ENCODE results near the gene ADIPOR2.

ADIPOR2 gene

DNA sequence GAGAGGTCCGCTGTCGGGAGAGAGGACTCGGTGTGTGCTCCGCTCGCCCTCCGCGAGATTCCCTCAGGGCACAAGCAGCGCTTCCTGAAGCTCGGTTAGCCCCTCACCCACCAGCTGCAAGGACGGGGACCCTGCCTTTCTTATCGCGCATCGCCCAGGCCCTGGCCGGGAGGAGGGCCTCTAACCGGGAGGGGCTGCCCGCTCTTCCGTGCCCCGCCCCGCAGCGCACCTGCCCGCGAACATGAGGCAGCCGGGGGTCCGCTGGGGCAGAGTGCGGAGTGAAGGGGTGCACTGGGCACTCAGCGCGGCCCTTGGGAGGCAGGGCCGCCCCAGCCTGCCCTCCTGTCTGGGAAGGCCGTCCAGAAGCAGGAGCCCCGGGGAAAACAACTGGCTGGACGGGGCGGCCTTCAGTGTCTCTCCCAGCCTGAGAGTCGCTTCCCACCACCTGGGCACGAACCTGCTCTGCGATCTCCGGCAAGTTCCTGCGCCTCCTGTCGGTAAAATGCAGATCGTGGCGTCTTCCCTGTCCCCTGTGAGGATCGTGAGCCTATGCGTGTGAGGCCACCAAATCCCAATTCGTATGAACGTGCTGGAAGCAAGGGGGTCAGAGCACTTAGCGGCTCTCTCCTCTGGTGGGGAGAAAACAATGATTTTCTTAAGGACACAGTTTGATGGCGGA, 28.0 kb upstream of the ADIPOR2 start:
- Histone ChIP-seq H4K91ac (ENCODE audit: low read length) (peak overlapping the region; percentile 34), H2BK12ac (ENCODE audit: low read length in 2 of 2) (peak overlapping the region in 1 of 2 experiments; percentile 65), H2BK5ac (ENCODE audit: low read depth, low read length, poor library complexity, severe bottlenecking) (no peak overlapping the region), H3K4ac (ENCODE audit: low read depth in 1 of 2, low read length in 2 of 2) (no peak overlapping the region), H3K4me2 (ENCODE audit: low read length, poor library complexity, severe bottlenecking) (peak overlapping the region; percentile 49), H3K14ac (ENCODE audit: low read length in 2 of 2) (no peak overlapping the region), H2AFZ (ENCODE audit: low read depth, low read length) (peak overlapping the region; percentile 92), H3K27ac (ENCODE audit: low read length, poor library complexity, severe bottlenecking) (no peak overlapping the region), H3K4me3 (ENCODE audit: insufficient read depth in 1 of 2, low read depth in 1 of 2, low read length in 2 of 2) (no peak overlapping the region), H3K27me3 (ENCODE audit: control insufficient read depth in 1 of 2, insufficient read depth in 1 of 2, low read length in 2 of 2) (no peaks in the 10 kb centered on the region), H3K9ac (ENCODE audit: low read length) (no peak overlapping the region), H2BK15ac (ENCODE audit: low read depth, poor library complexity, severe bottlenecking) (peak overlapping the region; percentile 57), H3K9me3 (ENCODE audit: control insufficient read depth, low read length) (no peaks in the 10 kb centered on the region), H4K8ac (ENCODE audit: low read length) (peak overlapping the region; percentile 87), H3K23ac (ENCODE audit: low read length in 2 of 2) (no peak overlapping the region), H3K18ac (ENCODE audit: low read depth in 1 of 2, low read length in 2 of 2) (peak overlapping the region; percentile 45 to 84), H3K36me3 (ENCODE audit: control insufficient read depth in 1 of 2, insufficient read depth in 2 of 2, low read depth in 1 of 2, low read length in 2 of 2) (no peaks in the 10 kb centered on the region), H3K79me1 (replicated peaks; ENCODE audit: low read length, poor library complexity, severe bottlenecking) (no peaks in the 10 kb centered on the region), H2AK5ac (ENCODE audit: low read length, severe bottlenecking) (no peak overlapping the region), H2BK120ac (ENCODE audit: low read depth, low read length) (peak overlapping the region; percentile 27), H3K4me1 (ENCODE audit: control insufficient read depth, insufficient read depth, low read depth, low read length) (peaks cover 6% of the 10 kb centered on the region)
- WGBS = 6% methylated on average over 46 of the region's 46 CpGs
- DNase-seq = peak; percentile 71

DNA sequence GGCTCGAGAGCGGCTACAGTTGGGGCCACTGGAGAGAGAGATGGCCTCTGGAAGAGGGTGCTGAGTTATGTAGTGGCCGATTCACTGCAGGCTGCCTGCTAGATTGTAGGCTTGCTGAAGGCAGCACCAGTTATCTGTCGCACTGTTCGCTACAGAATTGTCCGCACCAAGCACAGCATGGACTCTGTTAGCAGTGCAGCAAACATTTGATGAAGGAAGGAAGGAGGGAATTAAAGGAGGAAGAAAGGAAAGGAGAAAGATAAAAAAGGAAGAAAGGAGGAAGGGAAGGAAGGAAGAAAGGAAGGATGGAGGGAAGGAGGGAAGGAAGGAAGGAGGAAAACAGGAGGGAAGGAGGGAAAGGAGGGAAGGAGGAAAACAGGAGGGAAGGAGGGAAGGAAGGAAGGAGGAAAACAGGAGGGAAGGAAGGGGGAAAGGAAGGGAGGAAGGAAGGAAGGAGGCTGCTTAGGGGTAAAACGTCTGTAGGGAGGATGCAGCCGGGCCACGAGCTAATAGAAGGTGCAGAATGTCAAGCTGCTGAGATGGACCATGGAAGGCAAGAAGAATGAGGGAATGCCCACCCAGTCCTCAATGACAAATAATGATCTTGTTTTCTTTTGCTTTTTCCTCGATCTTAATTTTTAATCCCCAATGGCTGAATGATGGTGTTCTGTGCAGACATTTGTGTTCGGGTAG, 27.3 kb upstream of the ADIPOR2 start:
- Histone ChIP-seq H3K23ac (ENCODE audit: low read length in 2 of 2) (no peak overlapping the region), H3K9ac (ENCODE audit: low read length) (no peak overlapping the region), H3K9me3 (ENCODE audit: control insufficient read depth, low read length) (no peaks in the 10 kb centered on the region), H3K79me1 (replicated peaks; ENCODE audit: low read length, poor library complexity, severe bottlenecking) (no peaks in the 10 kb centered on the region), H2AFZ (ENCODE audit: low read depth, low read length) (no peak overlapping the region), H3K4me3 (ENCODE audit: insufficient read depth in 1 of 2, low read depth in 1 of 2, low read length in 2 of 2) (no peak overlapping the region), H3K36me3 (ENCODE audit: control insufficient read depth in 1 of 2, insufficient read depth in 2 of 2, low read depth in 1 of 2, low read length in 2 of 2) (no peaks in the 10 kb centered on the region), H4K91ac (ENCODE audit: low read length) (no peak overlapping the region), H3K14ac (ENCODE audit: low read length in 2 of 2) (no peak overlapping the region), H2BK15ac (ENCODE audit: low read depth, poor library complexity, severe bottlenecking) (peak overlapping the region; percentile 63), H2BK12ac (ENCODE audit: low read length in 2 of 2) (no peak overlapping the region), H4K8ac (ENCODE audit: low read length) (no peak overlapping the region), H2BK5ac (ENCODE audit: low read depth, low read length, poor library complexity, severe bottlenecking) (no peak overlapping the region), H3K27ac (ENCODE audit: low read length, poor library complexity, severe bottlenecking) (no peak overlapping the region), H2AK5ac (ENCODE audit: low read length, severe bottlenecking) (no peak overlapping the region), H3K27me3 (ENCODE audit: control insufficient read depth in 1 of 2, insufficient read depth in 1 of 2, low read length in 2 of 2) (no peaks in the 10 kb centered on the region), H3K4ac (ENCODE audit: low read depth in 1 of 2, low read length in 2 of 2) (no peak overlapping the region), H3K18ac (ENCODE audit: low read depth in 1 of 2, low read length in 2 of 2) (no peak overlapping the region), H2BK120ac (ENCODE audit: low read depth, low read length) (no peak overlapping the region), H3K4me1 (ENCODE audit: control insufficient read depth, insufficient read depth, low read depth, low read length) (peaks cover 6% of the 10 kb centered on the region), H3K4me2 (ENCODE audit: low read length, poor library complexity, severe bottlenecking) (no peak overlapping the region)
- DNase-seq = no peak
- 76% methylated on average over 11 of the region's 11 CpGs for WGBS

DNA sequence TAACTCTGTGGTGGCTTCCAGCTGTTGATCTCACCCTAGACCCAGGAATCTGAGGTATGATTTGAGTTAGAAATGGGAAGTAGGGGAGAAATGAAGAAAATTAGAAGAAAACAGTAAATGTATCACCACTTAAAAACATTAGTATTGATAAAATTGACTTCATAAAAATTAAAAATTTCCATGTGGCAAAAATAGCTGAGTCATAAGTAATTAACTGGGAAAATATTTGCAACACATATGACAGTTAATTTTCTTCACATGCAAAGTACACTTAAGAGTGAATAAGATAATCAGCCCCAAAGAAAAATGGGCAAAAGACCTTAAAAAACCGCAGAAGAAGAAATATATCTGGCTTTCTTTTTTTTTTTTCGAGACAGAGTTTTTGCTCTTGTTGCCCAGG, 25.5 kb upstream of the ADIPOR2 start:
- no peak overlapping the region for H3K4me2 ChIP-seq (ENCODE audit: low read length, poor library complexity, severe bottlenecking)
- no peak for DNase-seq
- H3K23ac ChIP-seq (ENCODE audit: low read length in 2 of 2) = no peak overlapping the region
- H2AFZ ChIP-seq (ENCODE audit: low read depth, low read length) = no peak overlapping the region
- H4K91ac ChIP-seq (ENCODE audit: low read length) = no peak overlapping the region
- no peaks in the 10 kb centered on the region for H3K9me3 ChIP-seq (ENCODE audit: control insufficient read depth, low read length)
- no peaks in the 10 kb centered on the region for H3K36me3 ChIP-seq (ENCODE audit: control insufficient read depth in 1 of 2, insufficient read depth in 2 of 2, low read depth in 1 of 2, low read length in 2 of 2)
- no peak overlapping the region for H2BK15ac ChIP-seq (ENCODE audit: low read depth, poor library complexity, severe bottlenecking)
- H2BK120ac ChIP-seq (ENCODE audit: low read depth, low read length) = no peak overlapping the region
- no peak overlapping the region for H3K4ac ChIP-seq (ENCODE audit: low read depth in 1 of 2, low read length in 2 of 2)
- no peak overlapping the region for H4K8ac ChIP-seq (ENCODE audit: low read length)
- peaks cover 12% of the 10 kb centered on the region for H3K4me1 ChIP-seq (ENCODE audit: control insufficient read depth, insufficient read depth, low read depth, low read length)
- no peak overlapping the region for H2AK5ac ChIP-seq (ENCODE audit: low read length, severe bottlenecking)
- H3K9ac ChIP-seq (ENCODE audit: low read length) = no peak overlapping the region
- no peak overlapping the region for H2BK12ac ChIP-seq (ENCODE audit: low read length in 2 of 2)
- no peaks in the 10 kb centered on the region for H3K27me3 ChIP-seq (ENCODE audit: control insufficient read depth in 1 of 2, insufficient read depth in 1 of 2, low read length in 2 of 2)
- H3K4me3 ChIP-seq (ENCODE audit: insufficient read depth in 1 of 2, low read depth in 1 of 2, low read length in 2 of 2) = no peak overlapping the region
- H3K27ac ChIP-seq (ENCODE audit: low read length, poor library complexity, severe bottlenecking) = no peak overlapping the region
- no peak overlapping the region for H3K14ac ChIP-seq (ENCODE audit: low read length in 2 of 2)
- no peaks in the 10 kb centered on the region for H3K79me1 ChIP-seq (replicated peaks; ENCODE audit: low read length, poor library complexity, severe bottlenecking)
- 98% methylated on average over 2 of the region's 2 CpGs for whole genome bisulfite sequencing
- no peak overlapping the region for H3K18ac ChIP-seq (ENCODE audit: low read depth in 1 of 2, low read length in 2 of 2)
- H2BK5ac ChIP-seq (ENCODE audit: low read depth, low read length, poor library complexity, severe bottlenecking) = no peak overlapping the region

DNA sequence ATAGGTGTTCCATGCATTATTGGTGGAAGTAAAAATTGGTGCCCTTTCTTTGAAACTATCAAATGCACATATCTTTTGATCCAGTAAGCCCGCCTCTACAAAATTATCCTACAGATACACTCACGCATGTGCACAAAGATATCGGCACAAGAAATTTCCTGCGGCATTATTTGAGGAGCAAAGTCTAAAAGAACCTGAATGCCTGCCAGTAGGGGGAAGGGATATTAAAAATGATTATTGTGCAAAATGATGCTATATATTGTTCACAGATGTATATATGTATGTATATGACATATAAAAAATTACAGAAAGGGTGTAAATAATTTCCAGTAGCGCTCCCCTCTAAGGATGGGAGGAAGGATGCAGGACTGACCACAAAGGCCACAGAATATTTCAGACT, 24.7 kb upstream of the ADIPOR2 start:
- Histone ChIP-seq H2AFZ (ENCODE audit: low read depth, low read length) (no peak overlapping the region), H3K4ac (ENCODE audit: low read depth in 1 of 2, low read length in 2 of 2) (no peak overlapping the region), H3K9ac (ENCODE audit: low read length) (no peak overlapping the region), H3K27ac (ENCODE audit: low read length, poor library complexity, severe bottlenecking) (no peak overlapping the region), H3K4me1 (ENCODE audit: control insufficient read depth, insufficient read depth, low read depth, low read length) (peaks cover 12% of the 10 kb centered on the region), H2BK120ac (ENCODE audit: low read depth, low read length) (no peak overlapping the region), H3K79me1 (replicated peaks; ENCODE audit: low read length, poor library complexity, severe bottlenecking) (no peaks in the 10 kb centered on the region), H4K91ac (ENCODE audit: low read length) (no peak overlapping the region), H3K4me3 (ENCODE audit: insufficient read depth in 1 of 2, low read depth in 1 of 2, low read length in 2 of 2) (no peak overlapping the region), H2BK15ac (ENCODE audit: low read depth, poor library complexity, severe bottlenecking) (no peak overlapping the region), H2BK5ac (ENCODE audit: low read depth, low read length, poor library complexity, severe bottlenecking) (no peak overlapping the region), H3K27me3 (ENCODE audit: control insufficient read depth in 1 of 2, insufficient read depth in 1 of 2, low read length in 2 of 2) (no peaks in the 10 kb centered on the region), H2BK12ac (ENCODE audit: low read length in 2 of 2) (no peak overlapping the region), H3K23ac (ENCODE audit: low read length in 2 of 2) (no peak overlapping the region), H3K36me3 (ENCODE audit: control insufficient read depth in 1 of 2, insufficient read depth in 2 of 2, low read depth in 1 of 2, low read length in 2 of 2) (no peaks in the 10 kb centered on the region), H3K4me2 (ENCODE audit: low read length, poor library complexity, severe bottlenecking) (no peak overlapping the region), H4K8ac (ENCODE audit: low read length) (no peak overlapping the region), H2AK5ac (ENCODE audit: low read length, severe bottlenecking) (no peak overlapping the region), H3K18ac (ENCODE audit: low read depth in 1 of 2, low read length in 2 of 2) (no peak overlapping the region), H3K14ac (ENCODE audit: low read length in 2 of 2) (no peak overlapping the region), H3K9me3 (ENCODE audit: control insufficient read depth, low read length) (no peaks in the 10 kb centered on the region)
- 100% methylated on average over 2 of the region's 5 CpGs for WGBS
- DNase-seq = no peak

Data from mesenchymal stem cell (in vitro differentiated cells and primary cell).